Stimulated activated CD8-positive, alpha-beta memory T cell treated with anti-CD3 and anti-CD28 coated beads, Interleukin-4, amount 100 ng/mL, for 1 hour (primary cell): ENCODE data around the gene NCOA1.

Experiments used
- DNase-seq, 2 donors: peaks; one replicate each; pipeline ENCODE4 v3.0.0-alpha.2; 2020; ENCODE audit warnings: low read depth in 2 of 2, low spot score in 1 of 2

The NCOA1 gene

GRCh38 chr2:24731040-24731439, 240.0 kb downstream of the NCOA1 start:
- no peak for DNase-seq

GRCh38 chr2:24731923-24732322, 240.9 kb downstream of the NCOA1 start:
- DNase-seq: no peak

- DNase-seq: no peak
Observed at GRCh38 chr2:24734741-24735140, 243.7 kb downstream of the NCOA1 start.

DNA sequence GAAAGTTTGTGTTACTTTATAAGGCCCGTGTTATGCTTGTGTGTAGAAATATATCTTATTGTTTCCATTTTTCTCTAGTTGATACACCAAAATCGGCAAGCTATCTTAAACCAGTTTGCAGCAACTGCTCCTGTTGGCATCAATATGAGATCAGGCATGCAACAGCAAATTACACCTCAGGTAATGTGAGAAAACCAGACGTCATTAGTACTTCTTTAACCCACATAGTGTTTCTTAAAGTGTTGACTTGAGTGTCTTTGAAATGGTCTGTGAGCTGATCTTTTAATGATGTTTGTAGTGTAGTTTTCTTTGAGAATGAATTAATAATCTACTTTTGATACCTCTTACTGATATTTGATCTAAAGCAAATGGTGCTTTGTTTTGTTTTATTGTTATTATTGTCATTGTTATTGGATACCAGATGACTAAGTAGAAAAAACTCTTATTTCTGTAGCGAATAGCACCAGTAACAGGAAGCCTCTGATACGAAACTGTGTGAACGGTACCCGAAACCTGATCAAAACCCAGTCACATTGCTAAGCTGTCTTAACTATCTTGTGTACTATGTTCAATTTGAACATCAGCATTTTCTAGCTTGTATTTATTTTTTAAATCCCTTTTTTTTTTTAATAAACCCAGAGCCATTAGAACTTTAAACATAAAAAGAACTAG, 248.4 kb downstream of the NCOA1 start:
- DNase-seq: no peak

- no peak for DNase-seq
Observed at GRCh38 chr2:24740142-24740541, 249.1 kb downstream of the NCOA1 start.

- no peak for DNase-seq
Observed at GRCh38 chr2:24742730-24743129, 251.7 kb downstream of the NCOA1 start.

DNA sequence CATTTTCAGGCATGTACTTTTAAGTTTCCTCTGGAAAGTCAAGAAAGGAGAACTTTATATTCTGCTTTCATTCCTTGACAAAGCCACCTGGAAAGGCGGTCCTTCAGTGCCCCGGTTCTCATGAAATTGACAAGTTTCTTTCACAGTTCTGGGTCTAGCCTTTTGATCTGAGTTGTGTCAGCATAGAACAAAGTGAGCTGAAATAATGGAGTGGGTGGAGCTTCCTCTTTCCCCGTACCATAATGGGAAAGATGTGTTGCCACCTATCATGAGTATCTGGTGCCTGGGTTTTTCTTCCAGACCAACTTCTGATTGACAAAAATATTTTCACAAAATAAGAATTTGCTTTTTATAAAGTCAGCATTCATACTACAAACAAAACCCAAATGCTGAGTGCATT, 252.9 kb downstream of the NCOA1 start:
- DNase-seq: no peak

GRCh38 chr2:24744356-24744755, 253.3 kb downstream of the NCOA1 start:
- DNase-seq: no peak

DNA sequence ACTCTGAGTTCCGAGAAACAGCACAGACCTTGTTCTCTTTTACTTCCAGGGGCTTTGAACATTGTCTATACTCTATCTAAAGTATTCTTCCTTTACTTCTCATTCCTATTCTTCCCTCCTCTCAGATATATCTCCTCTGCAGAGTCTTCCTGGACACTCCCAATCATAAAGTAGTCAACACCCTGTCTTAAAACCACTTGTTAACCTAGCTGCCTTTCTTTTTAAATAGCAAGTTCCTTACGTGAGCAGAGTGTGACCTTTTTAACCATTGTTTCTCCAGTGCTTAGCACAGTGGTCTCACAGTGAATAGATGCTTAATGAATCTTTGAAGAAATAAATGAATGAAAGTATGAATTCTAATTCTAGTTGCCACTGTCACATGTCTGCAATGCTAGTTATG, 254.8 kb downstream of the NCOA1 start:
- DNase-seq: no peak

DNA sequence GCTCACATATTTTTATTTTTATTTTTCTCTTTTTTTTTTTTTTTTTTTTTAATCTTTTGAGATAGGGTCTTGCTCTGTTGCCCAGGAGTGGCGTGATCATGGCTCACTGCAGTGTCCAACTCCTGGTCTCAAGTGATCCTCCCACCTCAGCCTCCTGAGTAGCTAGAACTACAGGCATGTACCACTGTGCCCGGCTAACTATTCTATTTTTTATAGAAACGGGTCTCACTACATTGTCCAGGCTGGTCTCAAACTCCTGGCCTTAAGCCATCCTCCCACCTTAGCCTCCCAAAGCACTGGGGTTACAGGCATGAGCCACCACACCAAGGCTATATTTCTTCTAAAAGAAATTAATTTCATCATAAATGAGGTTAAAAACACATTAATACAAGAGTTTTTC, 256.2 kb downstream of the NCOA1 start:
- DNase-seq: no peak

GRCh38 chr2:24749069-24749691, 258.1 kb downstream of the NCOA1 start:
- no peak for DNase-seq

- no peak for DNase-seq
Observed at GRCh38 chr2:24754985-24755705, 264.1 kb downstream of the NCOA1 start.

- no peak for DNase-seq
Observed at GRCh38 chr2:24756789-24757188, 265.7 kb downstream of the NCOA1 start.

DNA sequence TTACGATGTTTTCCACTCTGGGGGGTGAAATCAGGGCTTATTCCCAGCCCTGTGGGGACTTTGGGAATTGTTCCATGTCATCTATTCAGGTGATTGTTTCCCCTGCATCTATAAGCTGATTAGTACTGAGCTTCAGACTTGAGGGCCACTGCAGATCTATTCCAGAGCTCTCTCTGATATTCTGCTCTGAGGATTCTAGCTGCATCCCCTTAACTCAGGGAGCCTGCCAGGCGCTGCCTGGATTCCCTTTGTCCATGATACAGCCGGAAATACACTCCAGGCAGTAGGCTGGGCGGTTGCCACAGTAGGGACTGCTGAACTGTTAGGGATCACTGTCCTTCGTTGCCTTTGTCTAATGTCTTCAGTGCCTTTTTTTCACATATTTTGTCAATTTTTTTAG, 270.8 kb downstream of the NCOA1 start:
- DNase-seq: no peak

DNA sequence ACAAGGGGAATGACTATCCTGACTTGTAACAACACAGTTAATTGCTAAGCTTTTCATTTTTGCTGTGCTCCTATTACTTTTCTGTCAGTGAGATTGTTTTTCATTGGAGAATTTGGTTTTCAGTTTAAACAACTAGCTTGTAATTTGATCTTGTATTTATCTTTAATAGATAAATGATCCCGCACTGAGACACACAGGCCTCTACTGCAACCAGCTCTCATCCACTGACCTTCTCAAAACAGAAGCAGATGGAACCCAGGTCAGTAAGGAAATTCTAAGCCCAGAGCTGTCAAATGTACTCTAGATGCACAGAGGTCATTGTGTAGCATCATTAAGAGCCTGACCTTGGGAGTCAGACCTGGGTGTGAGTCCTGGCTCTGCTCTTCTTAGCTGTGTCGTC, 271.5 kb downstream of the NCOA1 start:
- no peak for DNase-seq

DNA sequence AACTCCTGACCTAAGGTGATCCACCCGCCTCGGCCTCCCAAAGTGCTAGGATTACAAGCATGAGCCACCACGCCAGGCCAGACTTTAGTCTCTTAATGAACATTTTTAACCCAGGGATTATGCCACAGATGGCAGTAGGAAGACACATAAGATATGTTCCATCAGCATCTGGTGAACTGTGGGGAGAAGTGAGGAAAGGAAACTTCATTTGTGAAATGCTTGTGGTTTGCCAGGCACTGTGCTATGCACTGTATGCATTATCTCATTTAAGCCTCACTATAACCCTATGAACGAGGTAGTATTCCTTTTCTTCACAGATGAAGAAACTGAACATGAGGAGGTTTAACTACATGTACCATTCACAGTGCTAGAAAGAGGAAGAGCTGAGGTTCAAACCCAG, 272.8 kb downstream of the NCOA1 start:
- DNase-seq: no peak

DNA sequence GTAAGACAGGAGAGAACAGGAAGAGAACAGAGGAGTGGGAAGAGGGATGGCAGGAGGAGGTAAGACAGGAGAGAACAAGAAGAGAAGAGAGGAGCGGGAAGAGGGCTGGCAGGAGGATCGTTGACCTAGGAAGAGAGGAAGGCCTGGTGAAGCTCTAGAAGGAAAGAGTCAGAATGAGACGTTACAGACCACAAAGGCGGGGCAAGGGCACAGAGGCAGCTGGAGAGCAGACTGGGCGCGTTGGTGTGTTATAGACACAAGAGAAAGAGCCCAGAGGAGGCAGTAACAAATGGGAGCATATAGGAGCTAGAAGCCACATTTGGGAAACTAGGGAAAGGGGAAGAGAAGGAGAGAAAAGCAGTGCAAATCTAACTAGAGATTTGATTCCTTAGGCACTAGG, 275.6 kb downstream of the NCOA1 start:
- no peak for DNase-seq

DNA sequence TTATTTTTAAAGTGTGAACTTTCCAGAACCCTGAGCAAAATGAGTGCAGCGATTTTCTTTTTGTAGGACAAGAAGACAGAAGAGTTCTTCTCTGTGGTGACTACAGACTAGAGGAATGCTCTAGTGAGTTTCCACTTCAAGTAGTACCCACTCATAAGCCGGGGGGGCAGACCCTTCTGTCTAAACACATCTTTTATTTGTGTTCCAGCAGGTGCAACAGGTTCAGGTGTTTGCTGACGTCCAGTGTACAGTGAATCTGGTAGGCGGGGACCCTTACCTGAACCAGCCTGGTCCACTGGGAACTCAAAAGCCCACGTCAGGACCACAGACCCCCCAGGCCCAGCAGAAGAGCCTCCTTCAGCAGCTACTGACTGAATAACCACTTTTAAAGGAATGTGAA, 277.0 kb downstream of the NCOA1 start:
- no peak for DNase-seq

- no peak for DNase-seq
Observed at GRCh38 chr2:24768601-24769000, 277.5 kb downstream of the NCOA1 start.

- DNase-seq: no peak
Observed at GRCh38 chr2:24771061-24771460, 280.0 kb downstream of the NCOA1 start.

DNA sequence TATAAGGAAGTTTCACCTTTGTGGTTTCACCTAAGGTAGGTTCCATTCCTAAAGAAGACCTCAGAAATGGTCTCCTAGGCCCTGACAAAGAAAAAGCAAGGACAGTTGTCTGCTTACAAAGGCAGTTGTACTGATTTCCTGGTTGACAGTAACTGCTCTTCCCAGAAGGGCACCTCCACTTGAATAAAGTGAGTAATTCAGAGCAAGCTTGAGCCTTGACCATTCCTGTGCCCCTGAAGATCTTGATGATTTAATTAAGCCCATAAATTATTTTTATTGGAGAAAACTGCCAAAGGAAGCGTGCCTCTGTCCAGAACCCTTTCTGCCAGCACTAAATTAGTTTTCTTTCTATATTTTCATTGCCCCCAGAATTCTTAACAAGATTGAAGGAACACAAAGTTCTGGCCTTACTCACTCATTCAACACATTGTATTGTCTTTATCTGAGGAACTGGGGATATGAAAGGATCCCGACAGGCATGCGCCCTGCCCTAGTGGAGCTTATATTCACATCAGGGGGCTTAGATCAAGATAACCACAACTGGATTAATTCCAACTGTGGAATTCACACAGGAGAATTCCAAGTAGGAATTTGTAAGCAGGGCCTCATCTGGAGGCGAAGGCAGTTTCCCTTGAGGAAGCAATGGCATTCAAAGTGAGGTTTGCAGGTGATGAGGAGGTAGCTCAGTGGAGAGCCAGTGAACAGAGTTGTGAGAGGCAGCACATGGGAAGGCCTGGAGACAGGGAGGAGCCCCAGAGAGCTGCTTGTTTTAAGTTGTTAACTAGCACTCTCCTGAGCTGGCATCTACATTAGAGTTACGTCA, 280.9 kb downstream of the NCOA1 start:
- no peak for DNase-seq

DNA sequence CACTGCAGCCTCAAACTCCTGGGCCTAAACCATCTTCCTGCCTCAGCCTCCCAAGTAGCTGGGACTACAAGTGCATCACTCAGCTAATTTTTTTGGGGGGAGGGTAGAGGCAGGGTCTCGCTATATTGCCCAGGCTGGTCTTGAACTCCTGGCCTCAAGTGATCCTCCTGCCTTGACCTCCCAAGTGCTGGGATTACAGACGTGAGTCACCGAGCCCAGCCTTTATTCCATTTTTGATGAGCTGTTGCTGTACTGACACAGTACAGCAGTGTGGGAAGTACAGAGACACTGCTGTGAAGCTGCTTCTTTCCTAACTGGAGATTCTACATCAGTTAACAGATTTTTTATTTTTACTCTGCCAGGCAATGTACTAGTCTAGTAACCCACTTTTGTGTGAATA, 283.3 kb downstream of the NCOA1 start:
- no peak for DNase-seq
